WTC11 (cell line): ENCODE measurements around the gene CXCL12. TPM values are rescaled to one million over a fixed set of nuclear protein-coding genes. Genes with fewer than 3 reads are reported as not detected.

Experiments used
- ATAC-seq: fragments of 200-7000 bp; cut with Tn5 transposase; 2 replicates; pipeline ENCODE4 v1.10.0; 2021; ENCODE audit warnings: mild to moderate bottlenecking, moderate library complexity
- CTCF ChIA-PET: fragments of 300-600 bp; sonication (Branson Sonifier 250); formaldehyde crosslinking; loops from one replicate; lab custom pipeline; 2021; ENCODE audit warnings: antibody characterized with exemption; lab: Charles Lee
- POLR2A ChIA-PET: fragments of 350-600 bp; sonication (Branson Sonifier 250); formaldehyde crosslinking; loops from one replicate; lab custom pipeline; 2021; ENCODE audit warnings: antibody characterized with exemption; lab: Charles Lee
- DNase-seq: peaks from one replicate; pipeline ENCODE4 v3.0.0; 2021; ENCODE audit warnings: low spot score
- H3K27ac Mint-ChIP-seq: 2 replicates; pipeline ENCODE4 v1.8.0; 2021; ENCODE audit warnings: mixed read lengths
- H3K27me3 Mint-ChIP-seq: 2 replicates; pipeline ENCODE4 v1.8.0; 2021; ENCODE audit warnings: low read depth, mild to moderate bottlenecking, moderate library complexity, mixed read lengths
- H3K36me3 Mint-ChIP-seq: 2 replicates; pipeline ENCODE4 v1.8.0; 2021; ENCODE audit warnings: mixed read lengths
- H3K4me1 Mint-ChIP-seq: 2 replicates; pipeline ENCODE4 v1.8.0; 2022; ENCODE audit warnings: mixed read lengths
- H3K4me3 Mint-ChIP-seq: 2 replicates; pipeline ENCODE4 v1.8.0; 2021; ENCODE audit warnings: mild to moderate bottlenecking, moderate library complexity, mixed read lengths
- H3K9me3 Mint-ChIP-seq: 2 replicates; pipeline ENCODE4 v1.8.0; 2021; ENCODE audit warnings: mixed read lengths
- AFF4 ChIP-seq: sonication (generic); formaldehyde crosslinking; IDR thresholded peaks from 2 replicates; pipeline ENCODE4 v1.8.1; 2023; ENCODE audit warnings: mild to moderate bottlenecking, missing genetic modification reagents, borderline replicate concordance
- CBFB ChIP-seq: sonication (generic); formaldehyde crosslinking; IDR thresholded peaks from 2 replicates; pipeline ENCODE4 v1.8.1; 2022; ENCODE audit warnings: mild to moderate bottlenecking, low read depth, missing genetic modification reagents
- CDX4 ChIP-seq: fragments of 250-450 bp; sonication (Bioruptor Pico); IDR thresholded peaks from 2 replicates; pipeline ENCODE4 v1.9.0; 2021; ENCODE audit warnings: moderate library complexity, mild to moderate bottlenecking, inconsistent platforms, borderline replicate concordance
- E2F4 ChIP-seq: sonication (generic); formaldehyde crosslinking; IDR thresholded peaks from 2 replicates; pipeline ENCODE4 v1.8.1; 2022; ENCODE audit warnings: low read depth, mild to moderate bottlenecking, moderate library complexity, missing genetic modification reagents, borderline replicate concordance
- IRF2 ChIP-seq: sonication (generic); formaldehyde crosslinking; IDR thresholded peaks from 2 replicates; pipeline ENCODE4 v1.8.0; 2022; ENCODE audit warnings: low read depth, missing genetic modification reagents, borderline replicate concordance
- MLX ChIP-seq: sonication (generic); formaldehyde crosslinking; IDR thresholded peaks from 2 replicates; pipeline ENCODE4 v1.8.1; 2023; ENCODE audit warnings: mild to moderate bottlenecking, missing genetic modification reagents, moderate library complexity
- NR2C2 ChIP-seq: sonication (generic); formaldehyde crosslinking; IDR thresholded peaks from 2 replicates; pipeline ENCODE4 v1.8.0; 2022; ENCODE audit warnings: mild to moderate bottlenecking, missing genetic modification reagents
- NR3C1 ChIP-seq: sonication (generic); formaldehyde crosslinking; conservative IDR thresholded peaks from 2 replicates; pipeline ENCODE4 v1.8.1; 2023; ENCODE audit warnings: low read depth, mild to moderate bottlenecking, missing genetic modification reagents
- OVOL2 ChIP-seq: fragments of 250-450 bp; sonication (Bioruptor Pico); IDR thresholded peaks from 2 replicates; pipeline ENCODE4 v1.9.0; 2021; ENCODE audit warnings: mild to moderate bottlenecking, borderline replicate concordance
- RORB ChIP-seq: fragments of 250-450 bp; sonication (Bioruptor Pico); IDR thresholded peaks from 2 replicates; pipeline ENCODE4 v1.9.0; 2021; ENCODE audit warnings: mild to moderate bottlenecking
- SMAD3 ChIP-seq: sonication (generic); formaldehyde crosslinking; IDR thresholded peaks from 2 replicates; pipeline ENCODE4 v1.8.0; 2022; ENCODE audit warnings: missing genetic modification reagents, mild to moderate bottlenecking, borderline replicate concordance
- USF1 ChIP-seq: sonication (generic); formaldehyde crosslinking; IDR thresholded peaks from 2 replicates; pipeline ENCODE4 v1.8.0; 2022; ENCODE audit warnings: mild to moderate bottlenecking, missing genetic modification reagents
- ZNF121 ChIP-seq: sonication (generic); formaldehyde crosslinking; IDR thresholded peaks from 2 replicates; pipeline ENCODE4 v1.8.0; 2023; ENCODE audit warnings: missing genetic modification reagents
- ZNF138 ChIP-seq: sonication (generic); formaldehyde crosslinking; conservative IDR thresholded peaks from 2 replicates; pipeline ENCODE4 v1.8.1; 2022; ENCODE audit warnings: mild to moderate bottlenecking, moderate library complexity, missing genetic modification reagents
- ZNF396 ChIP-seq: fragments of 250-450 bp; sonication (Bioruptor Pico); IDR thresholded peaks from 2 replicates; pipeline ENCODE4 v1.8.0; 2021; ENCODE audit warnings: mild to moderate bottlenecking, moderate library complexity, borderline replicate concordance
- ZNF423 ChIP-seq: fragments of 250-450 bp; sonication (Bioruptor Pico); IDR thresholded peaks from 2 replicates; pipeline ENCODE4 v2.1.2; 2022; ENCODE audit warnings: mild to moderate bottlenecking, moderate library complexity
- ZNF425 ChIP-seq: fragments of 250-450 bp; sonication (Bioruptor Pico); conservative IDR thresholded peaks from 2 replicates; pipeline ENCODE4 v1.9.0; 2021; ENCODE audit warnings: mild to moderate bottlenecking
- ZNF532 ChIP-seq: fragments of 250-450 bp; sonication (Bioruptor Pico); IDR thresholded peaks from 2 replicates; pipeline ENCODE4 v1.9.0; 2021; ENCODE audit warnings: mild to moderate bottlenecking, borderline replicate concordance
- ZSCAN18 ChIP-seq: fragments of 250-450 bp; sonication (Bioruptor Pico); IDR thresholded peaks from 2 replicates; pipeline ENCODE4 v2.1.2; 2022; ENCODE audit warnings: mild to moderate bottlenecking, moderate library complexity
- total RNA-seq: library from RNA; stranded (reverse); gene quantifications from 3 replicates; pipeline ENCODE4 v1.2.3, GENCODE V29; 2021

CXCL12 gene
- total RNA-seq, 1 experiment from 2014 or later, result 52.4 TPM

- CTCF ChIA-PET, result interaction anchor here (1.0 to 6.3 kb wide), 3 partner anchors 8 to 111 kb away, joined by 4 to 52 read pairs (median 5); no protein-coding TSS in a partner anchor
- no peaks in the 10 kb centered on the region for H3K36me3 Mint-ChIP-seq
- H3K4me3 Mint-ChIP-seq, result no peak overlapping the region
- POLR2A ChIA-PET, result no interaction called here
- DNase-seq (no peak), ATAC-seq (no peak)
- TF ChIP-seq ZNF396 (CRISPR knock-in tag) (no peak), SMAD3 (no peak), ZNF121 (CRISPR knock-in tag) (no peak), E2F4 (CRISPR knock-in tag) (no peak), CBFB (no peak), NR3C1 (no peak), ZNF425 (CRISPR knock-in tag) (no peak), RORB (CRISPR knock-in tag) (no peak), AFF4 (CRISPR knock-in tag) (no peak), IRF2 (no peak), ZNF423 (CRISPR knock-in tag) (no peak), ZNF138 (CRISPR knock-in tag) (no peak), ZNF532 (CRISPR knock-in tag) (no peak), NR2C2 (CRISPR knock-in tag) (no peak), USF1 (CRISPR knock-in tag) (no peak), CDX4 (no peak), MLX (CRISPR knock-in tag) (no peak), OVOL2 (CRISPR knock-in tag) (no peak), ZSCAN18 (CRISPR knock-in tag) (no peak)
- H3K9me3 Mint-ChIP-seq, result no peaks in the 10 kb centered on the region
- H3K27ac Mint-ChIP-seq, result no peak overlapping the region
- H3K4me1 Mint-ChIP-seq, result peaks cover 44% of the 10 kb centered on the region
- peaks cover 19% of the 10 kb centered on the region for H3K27me3 Mint-ChIP-seq
These were observed 9.9 kb upstream of the CXCL12 start for GRCh38 chr10:44394696-44395381.
